ENCODE data around the gene LEF1.
"Not testable (repeated sequence)": the region's sequence is repeated elsewhere in the genome, so short reads cannot be mapped to it uniquely, and the experiment has no call there.

LEF1 gene

DNA sequence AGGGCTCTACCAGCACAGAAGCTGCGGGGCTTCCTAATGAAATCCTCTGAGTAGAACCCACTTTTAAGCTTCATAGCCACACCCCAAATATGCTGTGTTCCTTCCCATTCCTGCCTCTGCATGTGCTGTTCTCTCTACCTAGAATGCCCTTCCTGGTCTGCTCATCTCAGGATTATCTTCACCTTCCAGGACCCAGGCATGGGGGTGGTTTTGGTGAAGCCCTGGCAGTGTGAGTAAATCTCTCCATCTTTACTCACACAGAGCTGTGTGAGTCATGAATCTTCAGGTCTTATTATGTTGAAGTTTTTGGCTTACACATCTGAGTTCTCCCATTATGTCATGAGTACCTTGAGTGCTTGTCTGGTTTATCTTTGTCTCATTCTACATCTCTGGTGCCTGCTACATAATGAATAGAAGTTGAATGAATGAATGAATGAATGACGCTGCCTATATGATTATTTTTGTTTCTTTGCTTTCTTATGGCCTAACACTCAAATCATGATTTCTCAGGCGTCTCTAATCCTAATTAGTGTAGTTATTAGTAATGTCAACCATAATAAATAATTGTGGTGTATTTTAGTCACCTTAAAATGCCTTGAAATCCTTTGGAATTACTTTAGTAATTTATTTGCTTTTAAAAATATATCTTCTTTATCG is 137.2 kb downstream of the LEF1 start:
- no peak for DNase-seq (ENCODE audit: low read depth)

DNA sequence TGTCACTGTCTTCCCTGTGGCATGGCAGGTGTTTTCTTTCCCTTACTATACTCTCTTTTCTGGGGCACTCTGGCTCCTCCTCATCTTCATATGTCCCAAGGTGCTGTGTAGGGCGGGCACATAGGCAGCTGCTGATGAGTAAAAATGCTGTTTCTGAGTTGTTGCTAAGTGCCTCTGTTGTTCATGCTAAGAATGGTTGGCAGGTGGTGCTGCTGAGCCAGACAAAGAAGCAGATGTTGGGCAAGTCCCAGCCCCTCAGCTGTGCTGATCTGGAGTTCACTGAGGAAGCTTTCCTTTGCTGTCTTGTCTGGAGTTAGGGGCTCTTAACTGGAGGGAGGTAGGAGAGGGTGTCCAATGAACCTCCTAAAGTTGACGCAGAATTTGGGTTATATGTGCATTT is 138.4 kb downstream of the LEF1 start:
- DNase-seq (ENCODE audit: low read depth), result peak; percentile 48

DNA sequence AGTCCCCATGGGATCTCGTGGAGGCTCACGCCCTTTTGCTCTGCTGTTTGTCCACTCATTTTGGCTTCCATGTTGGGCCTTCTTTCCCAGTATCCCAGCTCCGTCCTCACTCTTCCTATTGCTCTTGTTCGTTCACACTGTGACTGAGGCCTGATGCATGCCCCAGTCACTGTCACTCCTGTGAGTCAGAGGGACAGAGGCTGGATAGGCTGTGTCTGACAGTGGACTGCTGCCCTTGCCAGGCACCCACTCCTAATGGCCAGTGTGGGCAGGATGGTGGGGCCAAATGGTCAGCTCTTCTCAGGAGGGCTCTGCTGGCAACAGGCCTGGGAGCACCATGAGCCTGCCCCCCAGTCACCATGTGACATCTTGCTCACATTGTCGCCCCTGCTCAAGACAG is 139.0 kb downstream of the LEF1 start:
- DNase-seq (ENCODE audit: low read depth), result no peak

DNA sequence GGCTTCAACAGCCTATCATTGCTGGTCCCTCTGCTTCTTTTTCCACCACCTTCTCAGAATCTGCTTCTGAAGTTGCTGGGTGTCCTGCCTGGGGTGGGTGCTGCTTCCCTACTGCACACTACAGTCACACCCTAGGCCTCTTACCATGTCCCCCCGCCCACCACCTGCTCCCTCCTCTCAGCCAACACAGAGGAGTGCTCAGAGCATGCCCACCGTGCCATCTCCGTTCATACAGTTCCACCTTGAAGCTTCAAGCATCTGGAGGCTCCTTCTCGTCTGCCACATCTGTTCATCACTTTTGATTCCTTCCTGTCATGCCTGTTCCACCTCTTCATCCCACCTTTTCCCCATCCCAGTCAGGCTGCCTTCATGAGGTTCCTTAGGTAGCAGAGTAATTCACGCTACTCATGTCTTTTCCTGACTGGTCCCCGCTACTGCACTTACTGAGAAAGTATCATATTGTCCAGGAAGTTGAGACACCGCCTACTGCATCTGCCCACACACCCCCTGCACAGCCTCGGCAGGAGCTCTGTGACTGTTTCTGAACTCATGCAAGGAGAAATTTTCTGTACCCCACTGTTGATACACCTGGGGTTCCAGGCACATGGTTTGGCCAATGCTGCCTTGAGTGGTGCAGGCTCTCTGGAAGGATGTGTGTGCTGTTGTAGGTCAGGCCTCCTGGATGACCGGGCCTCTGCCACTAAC is 139.6 kb downstream of the LEF1 start:
- DNase-seq (ENCODE audit: low read depth), result peak; percentile 34

DNA sequence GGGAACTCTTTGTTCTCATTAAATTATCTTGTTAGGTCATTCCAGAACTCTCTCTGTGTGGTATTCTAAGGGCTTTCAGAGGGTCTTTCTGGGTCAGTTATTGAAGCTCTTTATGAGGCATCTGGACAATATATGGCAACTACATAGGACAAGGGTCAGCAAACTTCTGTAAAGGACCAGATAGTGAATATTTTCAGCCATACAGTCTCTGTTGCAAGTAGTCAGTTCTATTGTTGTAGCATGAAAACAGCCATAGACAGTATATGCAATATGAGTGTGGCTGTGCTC is 143.9 kb downstream of the LEF1 start:
- DNase-seq (ENCODE audit: low read depth), result no peak

DNA sequence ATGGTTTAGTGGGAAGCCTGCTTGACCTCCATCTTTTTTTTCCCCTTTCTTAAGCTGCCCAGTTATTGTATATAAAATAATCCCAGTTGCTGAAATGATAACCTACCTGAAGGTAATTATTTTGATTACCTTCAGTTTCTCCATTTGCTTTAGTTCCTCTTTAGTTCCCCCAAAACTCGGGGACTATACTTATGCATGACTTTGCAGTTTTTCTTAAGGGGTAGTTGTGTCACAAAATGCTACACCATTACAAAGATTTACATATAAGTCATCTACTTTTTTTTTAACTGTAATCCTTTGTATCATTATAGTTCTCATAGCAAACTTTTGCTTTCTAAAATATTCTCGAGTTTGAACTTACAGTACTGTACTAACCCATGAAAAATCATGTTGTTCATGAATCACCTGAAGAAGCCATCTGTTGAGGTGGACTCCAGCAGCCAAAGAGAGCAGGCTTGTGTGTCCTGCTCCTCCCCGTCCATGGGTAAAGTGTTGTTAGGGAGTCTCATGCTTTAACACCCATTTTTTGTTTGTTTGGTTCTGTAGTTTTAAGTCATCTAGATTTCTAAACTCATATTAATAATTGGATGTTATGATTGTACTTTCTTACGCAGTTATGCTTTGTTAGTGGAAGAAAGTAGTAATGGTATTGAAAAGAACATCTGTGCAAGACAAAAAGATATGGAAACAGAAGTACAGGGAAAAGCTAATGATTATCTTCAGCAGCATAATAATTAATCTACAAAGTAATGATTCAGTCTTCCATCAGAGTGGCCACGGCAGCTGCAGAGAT is 144.5 kb downstream of the LEF1 start:
- DNase-seq (ENCODE audit: low read depth), result no peak

DNA sequence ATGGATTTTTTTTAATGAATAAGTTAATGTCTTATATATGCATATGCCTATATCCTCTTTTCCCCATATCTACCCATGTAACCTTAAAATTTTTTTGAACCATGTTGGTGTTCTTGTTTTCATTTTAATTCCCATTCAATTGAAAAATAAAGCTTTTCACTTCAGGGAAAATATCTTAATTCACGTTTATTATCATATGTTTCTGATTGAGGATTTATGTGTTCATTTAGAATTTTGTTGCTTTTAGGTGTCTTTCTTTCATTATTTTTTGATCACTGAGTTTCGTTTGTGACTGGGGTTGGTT is 149.9 kb downstream of the LEF1 start:
- no peak for DNase-seq (ENCODE audit: low read depth)

DNA sequence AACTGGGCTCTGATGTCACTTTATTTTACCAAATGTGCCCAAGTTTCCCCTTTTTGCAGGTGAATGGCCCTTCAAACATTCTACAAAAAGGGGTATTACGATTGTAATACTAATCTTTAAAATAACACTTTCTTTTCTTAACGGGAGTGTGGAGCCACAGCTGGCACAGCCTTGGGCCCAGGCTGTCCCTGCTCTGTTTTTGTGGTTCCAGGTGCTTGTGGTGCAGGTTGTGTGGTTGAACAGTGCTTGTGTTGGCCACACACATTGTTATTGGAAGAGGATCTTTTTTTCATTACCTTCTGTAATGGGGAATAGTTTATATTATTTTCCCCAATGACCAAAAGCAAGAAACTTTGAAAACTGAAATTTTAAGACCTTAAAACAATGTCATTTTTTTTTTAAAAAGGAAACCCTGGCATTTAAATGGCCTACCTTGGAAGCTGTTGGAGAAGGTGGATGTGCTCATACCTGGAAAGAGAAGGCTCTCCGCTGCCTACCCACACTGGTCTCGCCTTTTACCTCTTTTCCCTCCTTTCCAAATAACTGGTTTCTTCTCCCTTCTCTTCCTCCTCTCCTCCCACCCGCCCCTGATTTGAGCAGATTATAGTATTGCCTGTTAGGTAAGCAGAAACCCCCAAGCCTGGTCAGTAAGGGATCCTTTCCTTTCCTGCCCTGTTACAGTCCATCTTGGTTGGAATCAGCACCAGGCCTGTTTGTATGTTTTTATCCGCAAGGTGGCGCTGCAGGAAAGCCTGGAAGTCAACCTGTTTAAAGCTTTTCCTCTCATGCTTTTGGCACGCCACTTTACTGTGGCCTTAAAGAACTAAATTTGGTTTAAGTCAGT is 150.5 kb downstream of the LEF1 start:
- DNase-seq (ENCODE audit: low read depth), result peak; percentile 71

DNA sequence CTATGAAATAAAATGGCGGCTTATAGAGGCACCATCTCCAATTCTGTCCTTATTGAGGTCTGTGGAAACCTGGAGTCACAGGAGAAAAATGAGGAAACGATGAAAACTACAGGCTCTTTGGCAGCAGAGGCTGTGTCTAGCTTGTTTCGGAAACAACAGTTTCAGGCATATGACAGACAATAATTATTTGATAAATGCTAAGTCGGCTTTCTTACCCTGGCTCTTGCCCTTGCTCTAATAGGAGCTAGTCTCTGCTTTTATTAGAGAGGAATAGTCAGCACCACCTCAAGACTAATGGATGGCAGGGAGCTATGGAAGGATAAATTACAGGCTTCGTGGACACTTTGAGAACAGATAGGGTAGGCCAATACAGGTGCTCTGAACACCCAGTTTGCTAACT is 154.8 kb downstream of the LEF1 start:
- DNase-seq (ENCODE audit: low read depth), result no peak

DNA sequence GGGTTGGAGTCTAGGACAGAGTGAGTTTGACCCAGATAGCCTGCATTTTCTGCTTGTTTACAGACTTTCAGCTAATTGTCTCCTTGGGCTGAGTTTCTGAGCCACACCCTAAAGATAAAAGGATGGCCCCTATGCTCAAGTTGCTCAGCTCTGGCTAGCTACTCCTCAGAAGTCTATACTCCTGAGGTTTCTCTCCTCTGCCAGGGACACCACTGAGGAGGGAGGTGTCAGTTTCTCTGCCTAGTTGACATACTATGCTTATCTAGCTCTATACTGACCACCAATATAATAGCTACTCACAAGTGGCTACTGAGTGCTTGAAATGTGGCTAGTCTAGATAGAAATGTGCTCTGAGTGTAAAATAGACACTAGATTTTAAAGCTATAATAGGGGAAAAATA is 155.4 kb downstream of the LEF1 start:
- DNase-seq (ENCODE audit: low read depth), result no peak

DNA sequence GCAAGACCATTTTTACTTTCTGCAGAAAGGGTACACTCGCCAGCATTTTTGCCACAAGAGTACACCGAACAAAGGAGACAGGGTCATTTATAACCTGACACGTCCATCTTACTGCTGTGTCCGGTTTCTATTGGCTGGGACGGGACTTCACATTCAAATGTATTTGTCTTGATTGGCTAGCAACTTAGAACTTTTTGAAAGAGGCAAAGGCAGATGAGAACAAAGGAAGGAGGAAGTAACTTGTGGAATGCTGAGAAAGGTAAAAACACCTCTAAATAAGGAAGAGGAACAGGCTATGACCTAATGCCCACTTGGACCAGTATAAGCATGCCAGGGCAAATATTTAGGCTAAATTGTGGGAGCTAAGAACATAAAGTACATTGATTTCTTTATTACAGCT is 156.3 kb downstream of the LEF1 start:
- DNase-seq (ENCODE audit: low read depth), result not testable (repeated sequence)

DNA sequence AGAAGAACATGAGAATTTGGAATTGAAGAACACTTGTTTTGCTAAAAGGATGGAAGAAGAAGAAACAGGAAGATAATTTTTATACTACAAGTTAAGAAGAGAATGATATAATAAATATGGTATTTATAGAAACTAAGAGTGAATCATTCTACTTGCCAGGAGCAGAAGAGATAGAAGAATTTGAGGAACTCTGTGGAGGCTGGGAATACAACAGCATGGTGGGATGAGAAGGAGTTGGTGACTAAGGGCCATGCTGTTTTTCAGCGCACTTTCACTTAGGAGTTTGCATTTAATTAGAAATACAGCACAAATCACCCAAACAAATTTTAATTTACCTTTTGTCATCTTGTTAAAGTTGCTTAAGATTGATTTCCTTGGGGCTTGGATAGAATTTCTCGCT is 158.6 kb downstream of the LEF1 start:
- DNase-seq (ENCODE audit: low read depth), result no peak

DNA sequence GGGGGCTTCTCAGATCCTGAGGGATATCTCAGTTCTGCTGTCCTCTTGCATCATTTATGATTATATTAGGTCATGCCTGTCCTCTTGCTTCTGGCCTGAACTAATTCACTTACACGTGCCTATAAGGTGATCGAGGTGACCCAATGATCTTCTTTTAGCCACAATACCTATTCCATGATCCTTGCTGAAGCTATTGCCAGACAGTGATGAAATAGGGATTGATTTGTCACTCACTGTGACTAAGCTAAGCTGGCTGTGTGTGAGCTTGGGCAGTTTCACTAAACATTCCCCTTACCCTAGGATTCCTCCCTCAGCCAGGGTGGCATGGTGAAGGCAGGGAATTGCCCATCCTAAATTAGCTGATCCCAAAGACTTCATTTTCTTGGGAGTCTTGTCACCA is 160.0 kb downstream of the LEF1 start:
- DNase-seq (ENCODE audit: low read depth), result no peak

DNA sequence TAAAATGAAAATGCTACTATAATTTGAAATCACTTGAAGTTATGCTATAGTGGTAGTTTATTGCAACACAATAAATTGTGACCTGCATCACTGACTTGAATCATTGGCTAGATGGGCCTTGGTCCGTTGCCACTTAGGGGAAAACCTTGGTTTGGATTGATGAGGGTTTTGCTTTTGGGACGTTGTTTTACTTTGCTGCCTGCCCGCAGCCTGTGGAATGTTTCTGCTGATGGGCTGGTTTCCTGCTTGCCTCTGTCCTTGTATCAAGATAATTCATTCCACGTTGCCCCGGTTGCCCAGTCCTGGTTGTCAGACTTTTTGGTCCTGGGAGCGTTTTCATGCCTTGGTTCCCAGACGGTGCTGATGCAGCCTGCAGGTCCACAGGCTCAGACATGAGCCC is 160.7 kb downstream of the LEF1 start:
- DNase-seq (ENCODE audit: low read depth), result no peak

DNA sequence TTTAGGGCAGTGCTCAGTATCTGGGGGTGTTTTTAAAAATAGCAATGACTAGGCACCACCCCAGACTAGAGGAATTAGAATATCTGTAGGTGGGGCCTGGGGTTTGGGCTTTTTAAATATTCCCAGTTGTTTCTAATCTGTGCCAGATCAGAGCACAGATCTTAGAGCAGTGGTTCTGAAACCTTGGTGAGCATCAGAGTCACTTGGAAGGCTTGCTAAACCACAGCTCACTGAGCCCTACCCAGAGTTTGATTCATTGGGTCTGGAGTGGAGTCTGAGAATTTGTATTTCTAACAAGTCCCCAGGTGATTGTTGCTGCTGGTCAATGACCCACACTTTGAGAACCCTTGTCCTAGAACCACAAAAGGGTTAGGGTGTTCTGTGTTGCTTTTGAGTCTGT is 162.4 kb downstream of the LEF1 start:
- DNase-seq (ENCODE audit: low read depth), result no peak

DNA sequence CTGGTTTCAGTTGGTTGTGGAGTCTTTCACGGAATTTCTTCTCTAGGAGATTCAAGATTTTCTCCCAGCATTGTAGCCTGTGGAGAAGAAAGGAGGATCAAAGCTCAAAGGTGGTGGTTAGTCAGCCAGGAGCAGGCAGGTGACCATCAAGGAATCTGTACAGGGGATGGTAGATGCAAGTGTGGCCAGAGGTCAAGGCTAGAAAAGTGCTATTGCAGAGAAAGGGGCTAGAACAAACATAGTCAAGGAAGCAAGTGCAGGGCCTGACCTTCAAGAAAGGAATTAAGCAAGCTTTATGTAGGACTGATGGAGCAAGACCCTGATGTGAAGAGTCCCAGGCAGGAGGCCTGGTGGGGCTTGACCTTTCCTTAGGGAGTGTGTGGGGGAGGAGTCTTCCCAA is 162.9 kb downstream of the LEF1 start:
- DNase-seq (ENCODE audit: low read depth), result no peak

DNA sequence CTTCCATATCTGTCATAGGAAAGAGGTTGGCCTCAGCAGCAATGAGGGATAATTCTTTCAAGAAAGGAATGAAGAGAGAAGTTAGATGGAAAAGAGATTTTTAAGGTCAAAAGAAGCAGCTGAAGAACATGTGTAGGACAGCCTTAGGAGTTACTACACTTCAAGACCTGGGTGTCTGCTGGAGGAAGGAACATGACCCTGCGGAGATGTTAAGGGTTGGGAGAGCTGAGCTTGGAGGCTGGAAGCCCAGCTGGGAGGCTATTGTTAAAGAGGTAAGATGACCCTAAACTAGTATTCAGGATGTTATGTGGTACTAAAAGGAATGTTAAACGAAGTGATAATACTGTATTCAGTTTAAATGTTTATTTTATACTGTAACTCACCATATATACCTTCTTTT is 164.1 kb downstream of the LEF1 start:
- no peak for DNase-seq (ENCODE audit: low read depth)

DNA sequence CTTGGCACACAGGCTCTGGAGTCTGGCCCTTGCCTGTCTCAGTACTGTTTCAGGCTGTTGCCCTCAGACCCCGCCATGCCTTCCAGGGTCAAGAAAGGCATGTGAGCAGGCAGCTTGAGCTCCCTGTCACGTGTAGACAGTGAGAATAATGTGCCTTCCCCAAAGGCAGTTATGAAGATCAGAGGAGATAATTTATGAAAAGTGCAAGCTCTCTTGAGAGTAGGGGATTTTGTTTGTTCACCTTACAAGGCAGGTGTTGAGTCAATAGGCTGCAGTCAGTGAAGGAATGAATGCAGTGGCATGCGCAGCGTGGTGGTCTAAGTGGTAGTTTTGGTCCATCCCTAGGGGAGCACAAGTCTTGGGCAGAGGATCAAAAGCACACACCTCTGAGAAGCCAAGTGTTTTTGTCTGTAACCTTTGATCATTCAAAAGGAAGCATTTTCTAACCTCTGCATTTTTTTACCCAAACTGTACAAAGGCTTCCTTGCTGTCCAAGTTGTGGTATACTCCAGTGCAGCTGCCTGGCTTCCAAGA is 164.7 kb downstream of the LEF1 start:
- DNase-seq (ENCODE audit: low read depth), result no peak

DNA sequence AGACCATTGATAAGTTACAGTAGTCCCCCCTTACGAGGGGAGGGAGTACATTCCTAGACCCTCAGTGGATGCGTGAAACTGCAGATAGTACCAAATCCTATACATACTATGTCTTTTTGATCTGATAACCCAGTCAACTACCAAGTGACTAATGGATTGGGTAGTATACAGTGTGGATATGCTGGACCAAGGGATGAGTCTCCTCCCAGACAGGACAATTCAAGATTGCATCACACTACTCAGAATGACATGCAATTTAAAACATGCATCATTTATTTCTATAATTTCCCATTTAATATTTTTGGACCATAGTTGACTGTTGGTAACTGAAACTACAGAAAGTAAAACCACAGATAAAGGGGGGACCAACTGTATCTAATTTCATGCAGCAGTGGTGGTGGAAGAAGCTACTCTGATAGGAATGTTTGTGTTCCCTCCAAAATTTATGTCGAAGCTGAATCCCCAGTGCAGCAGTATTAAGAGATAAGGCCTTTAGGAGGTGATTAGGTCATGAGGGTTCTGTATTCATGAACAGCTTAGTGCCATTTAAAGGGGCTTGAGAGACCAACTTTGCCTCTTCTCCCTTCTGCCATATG is 167.1 kb downstream of the LEF1 start:
- DNase-seq (ENCODE audit: low read depth), result no peak

DNA sequence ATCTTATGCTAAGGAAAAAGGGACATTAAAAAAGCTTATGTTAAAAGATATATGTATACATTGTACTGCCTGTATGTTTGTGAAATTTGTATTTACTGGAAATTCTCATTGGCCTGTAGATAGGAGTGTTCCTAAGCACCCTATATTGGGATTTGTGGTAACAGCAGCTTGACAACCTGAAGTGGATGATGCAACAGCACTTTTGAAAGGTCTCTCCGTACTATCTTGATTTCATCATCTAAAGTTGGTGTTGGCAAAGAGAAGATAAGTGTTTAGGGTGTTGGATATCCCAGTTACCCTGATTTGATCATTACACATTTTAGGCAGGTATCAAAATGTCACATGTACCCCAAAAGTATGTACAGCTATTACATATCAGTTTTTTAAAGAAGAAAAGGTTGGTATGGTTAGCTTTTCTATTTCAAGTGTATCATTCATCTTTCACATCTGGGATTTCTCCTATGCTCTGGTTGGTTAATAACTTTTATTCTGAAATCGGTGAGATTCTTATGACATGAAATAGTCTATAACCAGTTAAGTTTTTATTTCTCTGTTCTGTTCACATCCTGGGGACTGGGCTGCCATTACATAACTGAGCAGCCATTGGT is 168.7 kb downstream of the LEF1 start:
- DNase-seq (ENCODE audit: low read depth), result no peak

DNA sequence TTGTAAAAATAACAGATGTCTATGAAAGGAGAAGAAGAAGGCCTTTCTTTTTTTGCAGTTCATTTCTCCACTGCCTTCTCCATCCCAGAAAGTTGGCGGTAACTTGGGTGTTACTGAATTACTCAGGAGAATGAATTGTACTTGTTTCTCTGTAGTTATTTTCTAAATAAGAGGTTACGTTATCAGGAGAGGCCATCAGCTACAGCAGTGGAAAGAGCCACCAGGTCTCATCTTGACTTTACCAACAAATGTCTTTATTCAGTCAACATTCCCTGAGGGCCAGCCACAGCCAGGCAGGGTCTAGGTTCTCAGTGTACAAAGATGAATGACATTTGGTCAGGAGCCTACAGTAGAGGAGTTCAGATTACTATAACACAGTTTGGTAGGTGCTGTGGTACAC is 170.9 kb downstream of the LEF1 start:
- DNase-seq (ENCODE audit: low read depth), result no peak

Measured in stimulated activated CD8-positive, alpha-beta memory T cell treated with anti-CD3 and anti-CD28 coated beads, Interleukin-4, amount 100 ng/mL, for 24 hours (primary cell).